HCT116 (cell line): ENCODE measurements around the gene FDCSP. TPM values are rescaled to one million over a fixed set of nuclear protein-coding genes. Genes with fewer than 3 reads are reported as not detected.

ENCODE experiments used
- ATAC-seq: fragments of 200-7000 bp; cut with Tn5 transposase; 2 replicates; pipeline ENCODE4 v1.9.1; 2020; ENCODE audit warnings: mild to moderate bottlenecking, moderate library complexity
- BruUV-seq: library from RNA; stranded (reverse); fragments of 400-500 nt; replicated peaks from 2 replicates; lab custom pipeline; 2021; lab: Mats Ljungman, UMichigan
- CTCF ChIA-PET: fragments of 300-600 bp; sonication (Branson Sonifier 250); formaldehyde crosslinking; loops from one replicate; lab custom pipeline; 2021; ENCODE audit warnings: antibody characterized with exemption; lab: Charles Lee
- POLR2A ChIA-PET: fragments of 300-600, 350-600 bp; sonication (Branson Sonifier 250); formaldehyde crosslinking; loops from one replicate; lab custom pipeline; 2021; ENCODE audit warnings: antibody characterized with exemption; lab: Charles Lee
- RAD21 ChIA-PET, 2 experiments: fragments of 300-600 bp; sonication (Branson Sonifier 250); formaldehyde crosslinking; loops; one replicate each; lab custom pipeline; 2023; ENCODE audit warnings: low total read pairs in 2 of 2; ENCODE audit not compliant: uncharacterized antibody in 2 of 2, unreplicated experiment in 2 of 2, low non-redundant PET in 1 of 2; lab: Charles Lee
- DNase-seq: peaks from one replicate; pipeline ENCODE4 v3.0.0-alpha.2; 2010; ENCODE audit warnings: low read depth, low spot score
- H2AFZ ChIP-seq: fragments of 200-600 bp; shearing (Covaris generic), sonication (generic); 2 replicates; pipeline ENCODE4 v1.6.1; 2017; ENCODE audit warnings: low read depth, mixed run types, mixed read lengths, antibody characterized with exemption, low read length; ENCODE audit not compliant: poor library complexity, severe bottlenecking
- H3K27ac ChIP-seq: 2 replicates; pipeline ENCODE4 v1.5.1; 2012; ENCODE audit warnings: low read depth, low read length
- H3K27me3 ChIP-seq: fragments of 200-600 bp; sonication (generic); 2 replicates; pipeline ENCODE4 v1.6.1; 2016; ENCODE audit warnings: mixed run types, low read length, mixed read lengths; ENCODE audit not compliant: insufficient read depth
- H3K36me3 ChIP-seq, 2 experiments: fragments of 200-500 bp in 1 of 2; fragments of 200-600 bp in 1 of 2; sonication (Bioruptor generic) in 1 of 2; sonication (generic) in 1 of 2; 2 replicates each; pipeline versions ENCODE4 v1.5.1 to v1.6.1; 2014 to 2016; ENCODE audit warnings: low read length in 2 of 2, inconsistent platforms in 1 of 2, mixed read lengths in 1 of 2, mixed run types in 1 of 2; ENCODE audit not compliant: insufficient read depth in 2 of 2, control insufficient read depth in 1 of 2
- H3K4me1 ChIP-seq, 2 experiments: fragments of 200-600 bp in 1 of 2; sonication (generic) in 1 of 2; 2 replicates each; pipeline versions ENCODE4 v1.5.1 to v1.6.1; 2012 to 2017; ENCODE audit warnings: low read length in 2 of 2, inconsistent platforms in 1 of 2, mild to moderate bottlenecking in 1 of 2, mixed read lengths in 1 of 2, mixed run types in 1 of 2, moderate library complexity in 1 of 2; ENCODE audit not compliant: insufficient read depth in 2 of 2, control insufficient read depth in 1 of 2
- H3K4me2 ChIP-seq: fragments of 200-600 bp; sonication (generic); 2 replicates; pipeline ENCODE4 v1.6.1; 2017; ENCODE audit warnings: mixed run types, low read length, mixed read lengths
- H3K4me3 ChIP-seq, 2 experiments: fragments of 200-600 bp in 1 of 2; sonication (generic) in 1 of 2; replicated peaks in 1 of 2; 2 replicates each; pipeline ENCODE4 v1.5.1; 2011 to 2016; ENCODE audit warnings: low read length in 2 of 2, control low read depth in 1 of 2, low read depth in 1 of 2, mild to moderate bottlenecking in 1 of 2, mixed read lengths in 1 of 2, mixed run types in 1 of 2
- H3K79me2 ChIP-seq: fragments of 200-600 bp; sonication (generic); 2 replicates; pipeline ENCODE4 v1.6.1; 2017; ENCODE audit warnings: mild to moderate bottlenecking, mixed run types, low read length, moderate library complexity, mixed read lengths; ENCODE audit not compliant: insufficient read depth
- H3K9ac ChIP-seq: fragments of 200-600 bp; sonication (generic); 2 replicates; pipeline ENCODE4 v1.6.1; 2016; ENCODE audit warnings: low read length, mixed read lengths
- H3K9me2 ChIP-seq: fragments of 200-600 bp; sonication (generic), shearing (Covaris generic); 2 replicates; pipeline ENCODE4 v1.6.1; 2017; ENCODE audit warnings: mixed run types, mild to moderate bottlenecking, moderate library complexity; ENCODE audit not compliant: insufficient read depth
- H3K9me3 ChIP-seq, 2 experiments: fragments of 200-500 bp in 1 of 2; fragments of 200-600 bp in 1 of 2; sonication (Bioruptor generic) in 1 of 2; sonication (generic) in 1 of 2; 2 replicates each; pipeline ENCODE4 v1.6.1; 2014 to 2017; ENCODE audit warnings: low read length in 2 of 2, mixed read lengths in 2 of 2, inconsistent platforms in 1 of 2, low read depth in 1 of 2, mild to moderate bottlenecking in 1 of 2, mixed run types in 1 of 2, moderate library complexity in 1 of 2; ENCODE audit not compliant: control insufficient read depth in 1 of 2, insufficient read depth in 1 of 2
- H4K20me1 ChIP-seq: fragments of 200-600 bp; sonication (generic), shearing (Covaris generic); 2 replicates; pipeline ENCODE4 v1.6.1; 2017; ENCODE audit warnings: mixed run types, mild to moderate bottlenecking, moderate library complexity; ENCODE audit not compliant: insufficient read depth
- CBX3 ChIP-seq: IDR thresholded peaks from 2 replicates; pipeline ENCODE4 v1.6.1; 2012; ENCODE audit warnings: low read depth
- CTCF ChIP-seq, 3 experiments: fragments of 200-600 bp in 1 of 3; sonication (generic) in 1 of 3; IDR thresholded peaks in 2 of 3; conservative IDR thresholded peaks in 1 of 3; 2 replicates each; pipeline ENCODE4 v1.5.1; 2012 to 2017; ENCODE audit warnings: low read depth in 2 of 3, low read length in 2 of 3, antibody characterized with exemption in 1 of 3, borderline replicate concordance in 1 of 3, control low read depth in 1 of 3, mild to moderate bottlenecking in 1 of 3, mixed read lengths in 1 of 3, mixed run types in 1 of 3, moderate library complexity in 1 of 3; ENCODE audit not compliant: insufficient read depth in 1 of 3
- FOSL1 ChIP-seq: IDR thresholded peaks from 2 replicates; pipeline ENCODE4 v1.6.1; 2012; ENCODE audit warnings: low read depth
- RAD21 ChIP-seq: IDR thresholded peaks from 2 replicates; pipeline ENCODE4 v1.6.1; 2012; ENCODE audit warnings: low read depth, mild to moderate bottlenecking
- SRF ChIP-seq: IDR thresholded peaks from 2 replicates; pipeline ENCODE4 v1.6.1; 2012; ENCODE audit warnings: low read depth
- TCF7L2 ChIP-seq: IDR thresholded peaks from 2 replicates; pipeline ENCODE4 v1.7.0; 2011; ENCODE audit warnings: borderline replicate concordance, inconsistent platforms; ENCODE audit not compliant: insufficient read depth, insufficient read length; ENCODE audit errors: extremely low read depth
- intact Hi-C: fragments of 100-400 bp; cut with micrococcal nuclease; formaldehyde crosslinking; loops from 2 replicates; pipeline ENCODE4 v1.10.0; 2022
- total RNA-seq: library from RNA; stranded (reverse); gene quantifications from one replicate; pipeline ENCODE4 v1.2.1, GENCODE V29; 2021; ENCODE audit not compliant: unreplicated experiment

The FDCSP gene
- total RNA-seq, 1 experiment from 2014 or later: not detected

GRCh38 chr4:70183168-70183939, 42.6 kb upstream of the FDCSP start:
- Histone ChIP-seq H3K27me3 (no peaks in the 10 kb centered on the region), H3K9me3 (no peaks in the 10 kb centered on the region), H3K9me2 (no peaks in the 10 kb centered on the region), H2AFZ (peak overlapping the region; percentile 55), H3K36me3 (no peaks in the 10 kb centered on the region), H3K79me2 (no peaks in the 10 kb centered on the region), H3K4me2 (no peak overlapping the region), H3K4me3 (no peak overlapping the region), H3K27ac (no peak overlapping the region), H3K9ac (no peak overlapping the region), H3K4me1 (no peaks in the 10 kb centered on the region), H4K20me1 (no peaks in the 10 kb centered on the region)
- POLR2A ChIA-PET: no interaction called here
- ATAC-seq: peak; percentile 93
- TF ChIP-seq CBX3: peak; percentile 35; the same call in 1 of the 2 replicates
- no peak for TF ChIP-seq TCF7L2
- no peak for TF ChIP-seq FOSL1
- TF ChIP-seq RAD21: peak; percentile 76
- TF ChIP-seq CTCF (IDR thresholded peaks at IDR 0.05 in 2 of 3, conservative IDR thresholded peaks at IDR 0.05 in 1 of 3; ENCODE audit: borderline replicate concordance in 1 of 3, insufficient read depth in 1 of 3, low read depth in 2 of 3, low read length in 2 of 3): peak; percentile 78 to 88 (median 87)
- TF ChIP-seq SRF: no peak
- RAD21 ChIA-PET: interaction anchor here (1.1 to 1.3 kb wide), 3 partner anchors 10 to 493 kb away, joined by 3 to 4 read pairs (median 3); no protein-coding TSS in a partner anchor
- intact Hi-C loops: loop anchor here (1.0 to 10.0 kb wide), 4 partner anchors 287 to 493 kb away; no protein-coding TSS in a partner anchor
- peak; percentile 65 for DNase-seq
- CTCF ChIA-PET: interaction anchor here (1.0 to 1.9 kb wide), 6 partner anchors 12 to 376 kb away, joined by 3 to 9 read pairs (median 6); no protein-coding TSS in a partner anchor
- no TSS peak for BruUV-seq
